8988T (cell line): ENCODE measurements around the gene EGFLAM.

Source experiments
- DNase-seq: peaks from one replicate; pipeline ENCODE4 v3.0.0; 2011

The EGFLAM gene

DNA sequence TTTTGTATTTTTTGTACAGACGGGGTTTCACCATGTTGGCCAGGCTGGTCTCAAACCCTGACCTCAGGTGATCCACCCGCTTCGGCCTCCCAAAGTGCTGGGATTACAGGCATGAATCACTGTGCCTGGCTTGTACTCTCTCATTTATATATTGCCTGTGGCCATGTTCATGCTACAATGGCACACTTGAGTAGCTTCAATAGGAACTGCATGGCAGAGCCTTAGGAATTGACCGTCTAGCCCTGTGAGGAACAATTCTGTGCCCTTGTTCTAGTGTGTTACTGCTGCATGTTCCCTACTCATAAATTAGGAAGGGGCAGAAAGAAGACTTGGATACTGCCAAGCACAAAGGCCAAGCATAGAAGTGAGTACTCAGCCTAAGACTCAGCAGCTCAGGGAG is 193.8 kb downstream of the EGFLAM start:
- no peak for DNase-seq

DNA sequence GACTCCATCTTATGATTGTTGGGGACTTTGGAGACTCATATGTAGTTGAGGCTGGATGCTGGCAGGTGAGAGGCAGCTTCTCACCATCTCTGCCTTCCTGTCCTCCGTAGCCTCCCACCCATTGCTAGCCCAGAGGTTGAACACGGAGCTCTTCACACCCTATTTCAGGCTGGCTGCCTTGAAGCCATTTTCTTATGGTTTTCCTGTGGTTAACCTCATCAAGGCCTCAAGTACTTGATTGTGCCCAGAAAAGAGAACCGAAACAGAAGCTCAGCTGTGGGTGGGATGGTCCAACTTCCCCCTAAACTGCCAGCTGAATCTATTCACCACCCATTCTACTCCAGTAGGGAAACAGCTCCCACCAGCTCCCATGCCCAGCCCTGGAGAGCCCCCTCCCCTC is 195.1 kb downstream of the EGFLAM start:
- DNase-seq, result no peak

GRCh38 chr5:38453921-38454320 is 195.6 kb downstream of the EGFLAM start:
- DNase-seq, result no peak

- no peak for DNase-seq
Measured at GRCh38 chr5:38455796-38456330, 197.5 kb downstream of the EGFLAM start.

GRCh38 chr5:38456657-38457399 is 198.5 kb downstream of the EGFLAM start:
- DNase-seq, result no peak

DNA sequence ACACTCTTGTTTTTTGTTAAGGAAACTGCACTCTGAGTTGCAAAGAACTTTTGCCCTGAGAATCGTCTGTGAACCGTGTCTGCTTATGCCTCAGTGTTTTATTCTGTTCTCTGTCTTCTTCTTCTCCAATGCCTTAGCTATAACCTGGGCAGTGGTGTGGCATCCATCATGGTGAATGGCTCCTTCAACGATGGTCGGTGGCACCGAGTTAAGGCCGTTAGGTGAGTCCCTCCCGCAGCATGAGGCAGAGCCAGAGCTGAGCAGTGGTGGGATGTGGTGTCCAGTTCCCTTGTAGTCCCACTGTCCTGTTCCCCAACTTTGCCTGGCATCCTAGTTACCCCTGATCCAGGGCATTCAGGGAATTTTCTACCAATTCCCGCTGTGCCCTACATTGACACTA is 199.8 kb downstream of the EGFLAM start:
- no peak for DNase-seq

- DNase-seq, result no peak
Measured at GRCh38 chr5:38462976-38463633, 204.7 kb downstream of the EGFLAM start.

GRCh38 chr5:38463634-38464521 is 205.5 kb downstream of the EGFLAM start:
- DNase-seq, result no peak

- no peak for DNase-seq
Measured at GRCh38 chr5:38465061-38465460, 206.7 kb downstream of the EGFLAM start.

DNA sequence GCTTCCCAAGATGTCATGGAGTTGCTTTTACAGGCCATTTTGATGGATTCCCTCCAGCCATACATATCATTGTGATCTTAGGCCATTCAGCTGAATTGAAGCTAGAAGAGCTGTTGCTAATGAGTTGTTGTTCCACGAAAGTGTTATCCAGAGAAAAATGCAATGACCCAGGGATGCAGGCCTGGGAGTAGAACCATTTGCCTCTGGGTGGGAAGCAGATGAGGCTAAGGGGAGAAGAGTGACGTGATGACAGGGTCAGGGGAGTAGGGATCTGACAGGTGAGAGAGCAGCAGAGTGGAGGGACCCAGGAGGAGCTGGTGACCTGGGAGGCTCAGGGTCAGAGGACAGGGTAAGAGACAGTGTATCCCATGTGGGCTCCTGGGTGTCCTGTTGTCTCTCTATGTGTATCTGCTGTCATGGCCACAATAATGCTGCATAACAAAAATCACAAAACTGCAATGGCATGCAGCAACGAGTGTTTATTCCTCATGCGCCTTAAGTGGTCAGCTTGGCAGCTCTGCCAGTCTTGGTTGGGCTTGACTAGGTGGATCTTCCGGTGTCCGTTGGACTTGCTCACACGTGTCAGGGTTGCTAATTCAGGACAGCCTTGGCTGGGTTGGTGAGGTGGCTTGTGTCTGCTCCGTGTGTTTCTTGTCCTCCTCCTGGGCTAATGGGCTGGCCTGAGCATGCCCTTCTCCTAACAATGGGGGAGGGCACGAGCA is 207.5 kb downstream of the EGFLAM start:
- DNase-seq, result no peak

GRCh38 chr5:38466424-38467189 is 208.2 kb downstream of the EGFLAM start:
- no peak for DNase-seq

- DNase-seq, result no peak
Measured at GRCh38 chr5:38467353-38468040, 209.1 kb downstream of the EGFLAM start.

DNA sequence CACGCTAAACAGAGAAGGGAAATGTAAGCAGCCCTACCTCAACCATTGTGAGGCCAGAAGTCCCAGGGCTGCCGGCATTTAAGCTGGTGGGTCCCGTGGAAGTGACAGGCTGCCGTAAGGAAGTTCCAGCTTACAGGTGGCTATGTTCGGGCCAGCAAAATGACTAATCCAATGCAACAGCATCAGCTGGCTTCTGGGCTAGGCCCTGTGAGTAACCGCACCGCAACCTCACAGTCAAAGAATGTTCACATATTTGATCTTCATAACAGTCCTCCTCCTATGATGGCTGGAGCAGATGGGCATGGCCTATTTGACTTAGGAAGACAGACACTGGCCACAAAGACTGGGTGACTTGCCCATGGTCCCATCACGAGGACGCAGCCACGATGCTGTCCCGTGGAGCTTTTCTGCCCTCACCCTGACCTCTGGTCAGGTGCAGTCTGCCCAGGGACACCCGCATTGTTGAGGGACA is 209.9 kb downstream of the EGFLAM start:
- DNase-seq, result peak; percentile 94

DNA sequence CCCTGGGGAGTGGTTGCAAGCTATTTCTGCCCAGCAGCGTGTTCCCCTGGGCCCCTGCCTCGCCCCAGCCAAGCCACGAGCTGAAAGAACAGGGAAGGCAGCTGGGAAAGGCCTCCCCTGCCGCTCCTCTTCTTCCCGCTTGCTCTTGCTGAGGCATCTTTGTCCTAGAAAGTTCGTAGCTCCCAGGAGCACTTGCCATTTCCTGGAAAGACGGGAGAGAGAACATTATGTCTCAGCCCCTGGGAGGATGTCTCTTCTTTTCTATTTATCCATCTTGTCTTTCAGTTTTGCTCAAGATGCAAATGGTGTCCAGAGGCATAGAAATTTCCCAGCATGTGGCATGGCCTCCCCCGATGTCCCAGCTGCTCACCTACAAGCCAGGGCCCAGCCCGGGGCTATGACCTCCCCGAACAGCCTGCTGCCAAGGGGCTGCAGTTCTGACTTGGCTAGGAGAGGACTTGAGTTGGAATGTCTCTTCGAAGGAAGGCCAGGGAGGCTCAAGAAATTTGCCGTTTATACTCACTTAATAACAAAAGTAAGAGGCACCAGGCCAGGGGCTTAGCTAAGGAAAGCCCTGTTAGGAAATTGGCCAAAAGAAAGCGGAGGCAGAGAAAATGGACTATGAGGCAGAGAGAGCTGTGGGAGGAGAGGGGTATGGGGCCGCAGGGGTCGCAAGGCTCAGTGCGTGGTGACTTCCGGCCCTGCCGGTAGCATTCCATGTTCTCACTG is 210.8 kb downstream of the EGFLAM start:
- no peak for DNase-seq

DNA sequence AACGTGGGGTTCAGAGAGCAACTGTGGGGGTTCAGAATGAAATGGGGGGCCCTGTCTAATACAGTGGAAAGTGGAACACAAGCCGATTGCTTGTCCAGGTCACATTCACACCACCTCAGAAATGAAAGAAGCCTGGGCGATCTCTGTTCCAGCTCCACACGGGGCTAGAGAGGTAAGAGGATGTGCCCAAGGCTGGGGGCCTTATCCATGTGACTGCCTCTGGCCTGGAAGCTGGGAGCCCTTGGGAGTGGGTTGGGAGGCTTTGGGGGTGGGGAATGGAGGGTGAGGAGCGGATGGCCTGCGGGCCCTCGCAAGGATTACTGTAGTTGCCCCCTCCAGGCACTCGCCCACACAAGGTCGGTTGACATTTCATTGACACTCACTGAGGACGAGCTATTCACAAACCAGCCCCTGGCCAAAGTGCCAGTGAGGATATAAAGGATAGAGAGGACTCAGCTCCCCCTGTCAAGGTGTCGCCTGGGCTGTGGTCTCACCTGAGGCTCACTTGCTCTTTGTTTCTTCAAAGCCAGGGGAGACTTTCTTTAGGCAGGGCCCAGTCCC is 211.4 kb downstream of the EGFLAM start:
- no peak for DNase-seq

GRCh38 chr5:38471709-38472108 is 213.3 kb downstream of the EGFLAM start:
- no peak for DNase-seq

DNA sequence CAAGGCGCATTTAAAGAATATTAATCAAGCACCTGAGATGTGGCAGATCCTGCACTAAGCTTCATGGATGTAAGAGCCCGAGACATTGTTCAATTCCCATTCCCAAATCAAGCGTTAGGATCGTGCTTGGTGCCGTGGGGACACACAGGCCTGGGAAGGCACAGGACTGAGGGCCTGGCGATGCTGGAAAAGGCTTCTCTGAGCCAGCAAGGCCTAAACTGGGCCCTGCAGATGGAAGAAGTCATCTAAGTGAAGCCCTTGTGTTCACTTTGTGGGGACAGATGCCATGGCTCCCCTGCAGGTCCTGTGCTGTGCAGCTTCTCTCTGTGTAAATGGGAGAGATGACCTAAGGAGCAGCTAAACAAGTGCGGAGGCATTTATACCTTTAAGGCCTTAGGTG is 214.2 kb downstream of the EGFLAM start:
- DNase-seq, result no peak

DNA sequence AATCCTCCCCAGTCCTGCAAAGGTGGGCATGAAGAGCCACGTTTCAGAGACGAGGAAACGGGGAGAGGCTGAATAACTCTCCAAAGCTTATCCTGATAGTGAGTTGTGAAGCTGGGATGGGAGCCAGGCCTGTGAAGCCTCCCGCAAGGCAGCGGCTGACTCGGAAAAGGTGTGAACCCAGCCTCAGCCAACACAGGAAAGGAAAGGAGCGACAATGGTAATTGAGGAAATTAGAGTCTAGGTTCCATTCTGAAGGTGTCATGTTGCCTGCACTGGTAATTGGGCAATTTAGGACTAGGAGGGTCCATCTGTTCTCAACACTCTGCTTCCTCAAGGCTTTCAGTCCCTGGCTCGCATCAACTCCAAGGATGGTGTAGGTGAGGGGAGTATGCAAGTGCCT is 214.6 kb downstream of the EGFLAM start:
- no peak for DNase-seq

- no peak for DNase-seq
Measured at GRCh38 chr5:38478166-38478565, 219.8 kb downstream of the EGFLAM start.

GRCh38 chr5:38478878-38479277 is 220.5 kb downstream of the EGFLAM start:
- no peak for DNase-seq
